IMR-90 (cell line): ENCODE measurements around the gene PRKCH. TPM values are rescaled to one million over a fixed set of nuclear protein-coding genes. Genes with fewer than 3 reads are reported as not detected.
A peak's percentile ranks its signal among the peaks of the same experiment; 100 is the strongest.

Experiments
- ATAC-seq: fragments of 200-7000 bp; cut with Tn5 transposase; 2 replicates; pipeline ENCODE4 v1.9.1; 2020; ENCODE audit warnings: low read depth, mild to moderate bottlenecking, moderate library complexity
- BruUV-seq: library from RNA; stranded (reverse); fragments of 400-500 nt; replicated peaks from 2 replicates; lab custom pipeline; 2021; lab: Mats Ljungman, UMichigan
- CTCF ChIA-PET: fragments of 300-600 bp; formaldehyde crosslinking; extraction: SDS; loops from one replicate; lab custom pipeline; 2021; ENCODE audit warnings: antibody characterized with exemption; lab: Yijun Ruan, JAX
- POLR2A ChIA-PET: fragments of 300-600 bp; sonication (Branson Sonifier 250); formaldehyde crosslinking; loops from one replicate; lab custom pipeline; 2022; ENCODE audit warnings: antibody characterized with exemption; ENCODE audit not compliant: unreplicated experiment; lab: Charles Lee
- DNase-seq: peaks from one replicate; pipeline ENCODE4 v3.0.0; 2013
- H2AFZ ChIP-seq: replicated peaks from 2 replicates; pipeline ENCODE3; 2013; ENCODE audit warnings: low read length, mild to moderate bottlenecking; ENCODE audit not compliant: poor library complexity
- H2AK5ac ChIP-seq: 2 replicates; pipeline ENCODE4 v1.6.1; 2013; ENCODE audit warnings: low read depth, low read length, inconsistent platforms
- H2AK9ac ChIP-seq: replicated peaks from 2 replicates; pipeline ENCODE3; 2013; ENCODE audit warnings: mild to moderate bottlenecking, low read depth, low read length, moderate library complexity; ENCODE audit not compliant: poor library complexity
- H2BK120ac ChIP-seq: 2 replicates; pipeline ENCODE4 v1.6.1; 2013; ENCODE audit warnings: low read depth, low read length, inconsistent platforms
- H2BK15ac ChIP-seq: 3 replicates; pipeline ENCODE4 v1.6.1; 2013; ENCODE audit warnings: low read depth, low read length, inconsistent platforms
- H2BK20ac ChIP-seq: 2 replicates; pipeline ENCODE4 v1.6.1; 2013; ENCODE audit warnings: low read depth, mild to moderate bottlenecking, inconsistent platforms, low read length, moderate library complexity
- H2BK5ac ChIP-seq: 2 replicates; pipeline ENCODE4 v1.6.1; 2013; ENCODE audit warnings: mild to moderate bottlenecking, low read depth, low read length, inconsistent platforms; ENCODE audit not compliant: poor library complexity, severe bottlenecking
- H3K14ac ChIP-seq: replicated peaks from 2 replicates; pipeline ENCODE4 v1.6.1; 2013; ENCODE audit warnings: low read depth, low read length, inconsistent platforms
- H3K18ac ChIP-seq: 2 replicates; pipeline ENCODE4 v1.6.1; 2013; ENCODE audit warnings: low read depth, low read length, control low read depth
- H3K23ac ChIP-seq: 2 replicates; pipeline ENCODE4 v1.6.1; 2013; ENCODE audit warnings: low read depth, low read length, inconsistent platforms
- H3K27ac ChIP-seq: 2 replicates; pipeline ENCODE4 v1.5.1; 2013; ENCODE audit warnings: mild to moderate bottlenecking, control low read depth, low read length; ENCODE audit not compliant: insufficient read depth
- H3K27me3 ChIP-seq: 2 replicates; pipeline ENCODE4 v1.6.1; 2013; ENCODE audit warnings: low read length; ENCODE audit not compliant: control insufficient read depth, insufficient read depth
- H3K36me3 ChIP-seq: 2 replicates; pipeline ENCODE4 v1.6.1; 2013; ENCODE audit warnings: low read length, mixed read lengths; ENCODE audit not compliant: control insufficient read depth, insufficient read depth
- H3K4ac ChIP-seq: 2 replicates; pipeline ENCODE4 v1.6.1; 2013; ENCODE audit warnings: low read depth, low read length, inconsistent platforms
- H3K4me1 ChIP-seq: 2 replicates; pipeline ENCODE4 v1.6.1; 2013; ENCODE audit warnings: low read length, mixed read lengths; ENCODE audit not compliant: control insufficient read depth, insufficient read depth
- H3K4me2 ChIP-seq: 2 replicates; pipeline ENCODE4 v1.6.1; 2013; ENCODE audit warnings: low read depth, mild to moderate bottlenecking, control low read depth, low read length, moderate library complexity
- H3K4me3 ChIP-seq: 2 replicates; pipeline ENCODE4 v1.5.1; 2013; ENCODE audit warnings: low read depth, mild to moderate bottlenecking, control low read depth, low read length, moderate library complexity; ENCODE audit not compliant: insufficient read depth
- H3K56ac ChIP-seq: 2 replicates; pipeline ENCODE4 v1.6.1; 2013; ENCODE audit warnings: low read length, inconsistent platforms; ENCODE audit not compliant: insufficient read depth; ENCODE audit errors: extremely low read depth
- H3K79me1 ChIP-seq, 2 experiments: 2 replicates each; pipeline ENCODE4 v1.6.1; 2013; ENCODE audit warnings: low read length in 2 of 2, inconsistent platforms in 1 of 2, low read depth in 1 of 2
- H3K9ac ChIP-seq: 2 replicates; pipeline ENCODE4 v1.6.1; 2013; ENCODE audit warnings: low read depth, low read length, control low read depth
- H3K9me1 ChIP-seq: 2 replicates; pipeline ENCODE4 v1.6.1; 2013; ENCODE audit warnings: low read length, inconsistent platforms; ENCODE audit not compliant: insufficient read depth
- H3K9me3 ChIP-seq: 2 replicates; pipeline ENCODE4 v1.6.1; 2013; ENCODE audit warnings: low read length; ENCODE audit not compliant: control insufficient read depth, insufficient read depth
- H4K20me1 ChIP-seq: 2 replicates; pipeline ENCODE4 v1.6.1; 2013; ENCODE audit warnings: low read length, inconsistent platforms; ENCODE audit not compliant: insufficient read depth
- H4K5ac ChIP-seq: 2 replicates; pipeline ENCODE4 v1.6.1; 2013; ENCODE audit warnings: mild to moderate bottlenecking, low read depth, low read length, control low read depth
- H4K8ac ChIP-seq, 2 experiments: 2 replicates each; pipeline ENCODE4 v1.6.1; 2013; ENCODE audit warnings: low read depth in 2 of 2, low read length in 2 of 2, control low read depth in 1 of 2, inconsistent platforms in 1 of 2
- H4K91ac ChIP-seq: 2 replicates; pipeline ENCODE4 v1.6.1; 2013; ENCODE audit warnings: low read depth, low read length, inconsistent platforms; ENCODE audit not compliant: insufficient read depth
- CEBPB ChIP-seq: IDR thresholded peaks from 2 replicates; pipeline ENCODE4 v1.6.1; 2012; ENCODE audit warnings: low read depth, low read length, improper control_type of control experiment
- CHD1 ChIP-seq: IDR thresholded peaks from 2 replicates; pipeline ENCODE4 v1.6.1; 2012; ENCODE audit warnings: low read depth, low read length, improper control_type of control experiment
- CTCF ChIP-seq: conservative IDR thresholded peaks from 2 replicates; pipeline ENCODE4 v1.5.1; 2012; ENCODE audit warnings: mild to moderate bottlenecking, low read depth, low read length, improper control_type of control experiment
- FOS ChIP-seq: fragments of 150-350 bp; IDR thresholded peaks from 2 replicates; pipeline ENCODE4 v1.6.1; 2016; ENCODE audit warnings: low read depth, low read length
- MAFK ChIP-seq: IDR thresholded peaks from 2 replicates; pipeline ENCODE4 v1.6.1; 2012; ENCODE audit warnings: low read depth, low read length, improper control_type of control experiment
- MXI1 ChIP-seq: IDR thresholded peaks from 2 replicates; pipeline ENCODE4 v1.6.1; 2012; ENCODE audit warnings: low read depth, mild to moderate bottlenecking, low read length, moderate library complexity, borderline replicate concordance
- NFE2L2 ChIP-seq: fragments of 150-350 bp; IDR thresholded peaks from 2 replicates; pipeline ENCODE4 v1.6.1; 2016; ENCODE audit warnings: low read depth, mild to moderate bottlenecking, low read length
- POLR2A ChIP-seq: IDR thresholded peaks from 2 replicates; pipeline ENCODE4 v1.6.1; 2012; ENCODE audit warnings: mild to moderate bottlenecking, low read depth, low read length
- RAD21 ChIP-seq: IDR thresholded peaks from 2 replicates; pipeline ENCODE4 v1.6.1; 2012; ENCODE audit warnings: low read length, improper control_type of control experiment
- RCOR1 ChIP-seq: IDR thresholded peaks from 2 replicates; pipeline ENCODE4 v1.6.1; 2012; ENCODE audit warnings: mild to moderate bottlenecking, low read length, improper control_type of control experiment; ENCODE audit not compliant: insufficient replicate concordance
- RFX5 ChIP-seq: IDR thresholded peaks from 2 replicates; pipeline ENCODE4 v1.8.0; 2012; ENCODE audit warnings: low read depth, mild to moderate bottlenecking, low read length, moderate library complexity
- SMC3 ChIP-seq: fragments of 150-350 bp; IDR thresholded peaks from 2 replicates; pipeline ENCODE4 v1.6.1; 2016; ENCODE audit warnings: low read depth, mild to moderate bottlenecking, antibody characterized with exemption, low read length, moderate library complexity
- USF2 ChIP-seq: fragments of 150-350 bp; IDR thresholded peaks from 2 replicates; pipeline ENCODE4 v1.6.1; 2017; ENCODE audit warnings: mild to moderate bottlenecking, antibody characterized with exemption, low read length, low read depth
- WGBS, 2 experiments: methylation state at CpG; one replicate each; pipeline versions ENCODE4 v1.1.5 to v1.1.7; 2013; ENCODE audit warnings: missing lambda C conversion rate in 2 of 2; ENCODE audit not compliant: insufficient read length in 1 of 2; ENCODE audit errors: extremely low coverage in 2 of 2; 5-methylcytosine and 5-hydroxymethylcytosine counted together
- dilution Hi-C: fragments of 300-500 bp; cut with HindIII; formaldehyde crosslinking; loops from one replicate; pipeline ENCODE4 v1.14.3; 2018; ENCODE audit warnings: low sequenced_read_pairs; ENCODE audit not compliant: unreplicated experiment
- in situ Hi-C: fragments of 300-500 bp; cut with MboI; formaldehyde crosslinking; loops from 3 replicates; pipeline ENCODE4 v1.14.3; 2019; ENCODE audit warnings: low sequenced_read_pairs, inconsistent platforms, mixed read lengths
- intact Hi-C: fragments of 100-400 bp; cut with micrococcal nuclease; formaldehyde crosslinking; loops from 2 replicates; pipeline ENCODE4 v1.10.0; 2022
- polyA plus RNA-seq, 3 experiments: library from polyadenylated mRNA; depleted of rRNA; stranded (reverse); fragments of >200 nt; gene quantifications; 2 replicates each; pipeline ENCODE4 v1.2.3, GENCODE V29; 2012; ENCODE audit warnings: low replicate concordance in 1 of 3
- total RNA-seq: library from RNA; depleted of rRNA; stranded (reverse); fragments of >200 nt; gene quantifications from 2 replicates; pipeline ENCODE4 v1.2.3, GENCODE V29; 2012
- TF ChIP-seq, protein P1 (sequence below): fragments of 150-350 bp; IDR thresholded peaks from 2 replicates; pipeline ENCODE4 v1.6.1; 2016; ENCODE audit warnings: low read depth, mild to moderate bottlenecking, low read length, moderate library complexity, borderline replicate concordance

PRKCH gene
- total and polyA plus RNA-seq, 2 of the 4 experiments (the other 2 are of a cell fraction), result 1.6 to 2.3 TPM

DNA sequence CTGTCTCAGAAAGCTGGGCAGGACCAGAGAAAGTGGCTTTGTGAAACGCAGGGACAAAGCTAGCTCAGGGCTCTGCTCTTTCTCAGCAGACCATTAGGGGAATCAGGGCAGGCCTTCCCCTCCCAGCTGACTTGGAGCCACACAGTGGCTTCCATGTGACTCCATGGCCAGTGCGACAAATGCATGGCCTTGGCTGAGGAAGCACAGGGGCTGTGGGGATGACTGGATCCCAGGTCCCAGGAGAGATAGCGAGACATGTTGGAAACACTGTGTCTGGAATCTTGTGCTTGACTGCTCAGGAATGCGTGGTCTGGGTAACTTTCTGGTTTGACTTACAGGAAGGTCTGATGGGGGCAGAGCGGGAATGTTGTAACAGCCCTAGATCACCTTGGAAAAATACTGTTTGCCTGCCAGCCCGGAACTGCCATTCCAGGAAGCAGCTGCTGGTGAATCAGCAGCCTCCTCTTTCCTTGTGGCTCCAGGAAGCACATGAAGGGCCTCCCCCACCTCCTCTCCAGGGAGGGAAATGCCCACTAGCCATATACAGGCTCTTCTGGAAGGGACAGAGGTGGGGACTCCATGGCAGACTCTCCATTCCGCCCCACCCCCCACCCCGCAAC is 240.4 kb downstream of the PRKCH start:
- H2BK20ac ChIP-seq, result peak overlapping the region; percentile 99
- peak overlapping the region; percentile 91 for H2BK5ac ChIP-seq
- peak overlapping the region; percentile 92 for H2BK15ac ChIP-seq
- H3K4me1 ChIP-seq, result peaks cover 53% of the 10 kb centered on the region
- no peak overlapping the region for H3K4me3 ChIP-seq
- BruUV-seq, result TSS peak; percentile 70
- peak overlapping the region; percentile 87 for H3K27ac ChIP-seq
- no peaks in the 10 kb centered on the region for H4K20me1 ChIP-seq
- peak; percentile 45 for ATAC-seq
- peak overlapping the region; percentile 95 for H3K18ac ChIP-seq
- no peaks in the 10 kb centered on the region for H3K36me3 ChIP-seq
- peak overlapping the region; percentile 4; the same call in 1 of the 2 replicates for H3K4me2 ChIP-seq
- POLR2A ChIA-PET, result interaction anchor here (0.7 to 1.0 kb wide), 2 partner anchors 71 to 183 kb away, joined by 3 to 11 read pairs; no protein-coding TSS in a partner anchor
- H4K5ac ChIP-seq, result peak overlapping the region; percentile 94
- peak overlapping the region; percentile 97 for H3K14ac ChIP-seq
- peak overlapping the region; percentile 55 for H3K9ac ChIP-seq
- peak overlapping the region; percentile 16 for H2AFZ ChIP-seq
- peak; percentile 99 for DNase-seq
- H3K56ac ChIP-seq, result peak overlapping the region; percentile 94
- dilution Hi-C loops, result no loop called here
- in situ Hi-C loops, result loop anchor here (5.0 to 25.0 kb wide), 2 partner anchors 89 to 924 kb away; partner anchors contain the start of gene SIX1
- peaks cover 33% of the 10 kb centered on the region for H3K9me1 ChIP-seq
- peak overlapping the region; percentile 99 for H3K4ac ChIP-seq
- H4K91ac ChIP-seq, result peak overlapping the region; percentile 99
- intact Hi-C loops, result loop anchor here (1.0 to 5.0 kb wide), 6 partner anchors 33 to 191 kb away; partner anchors contain the start of gene HIF1A
- H3K27me3 ChIP-seq, result no peaks in the 10 kb centered on the region
- H2AK5ac ChIP-seq, result peak overlapping the region; percentile 99
- H3K79me1 ChIP-seq, result peaks cover 12 to 66% of the 10 kb centered on the region in 2 experiments; a peak in 3 of 4 replicates
- H2AK9ac ChIP-seq, result peak overlapping the region; percentile 98
- H3K23ac ChIP-seq, result peak overlapping the region; percentile 99
- H4K8ac ChIP-seq, result peak overlapping the region; percentile 83 to 98
- WGBS, 2 experiments, result 17% methylated on average over 3 of the region's 8 CpGs; no CpG with 5 or more reads in 1 of the 2 experiments
- H2BK120ac ChIP-seq, result peak overlapping the region; percentile 100
- H3K9me3 ChIP-seq, result no peaks in the 10 kb centered on the region
- CTCF ChIA-PET, result interaction anchor here (0.6 to 1.0 kb wide), 5 partner anchors 13 to 158 kb away, joined by 3 to 9 read pairs (median 4); no protein-coding TSS in a partner anchor
- peak; percentile 39; the same call in 1 of the 2 replicates for TF ChIP-seq USF2
- TF ChIP-seq RFX5, result no peak
- no peak for TF ChIP-seq MXI1
- TF ChIP-seq, protein P1, sequence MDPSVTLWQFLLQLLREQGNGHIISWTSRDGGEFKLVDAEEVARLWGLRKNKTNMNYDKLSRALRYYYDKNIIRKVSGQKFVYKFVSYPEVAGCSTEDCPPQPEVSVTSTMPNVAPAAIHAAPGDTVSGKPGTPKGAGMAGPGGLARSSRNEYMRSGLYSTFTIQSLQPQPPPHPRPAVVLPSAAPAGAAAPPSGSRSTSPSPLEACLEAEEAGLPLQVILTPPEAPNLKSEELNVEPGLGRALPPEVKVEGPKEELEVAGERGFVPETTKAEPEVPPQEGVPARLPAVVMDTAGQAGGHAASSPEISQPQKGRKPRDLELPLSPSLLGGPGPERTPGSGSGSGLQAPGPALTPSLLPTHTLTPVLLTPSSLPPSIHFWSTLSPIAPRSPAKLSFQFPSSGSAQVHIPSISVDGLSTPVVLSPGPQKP, result peak; percentile 93; the same call in 1 of the 2 replicates
- peak; percentile 64; the same call in 1 of the 2 replicates for TF ChIP-seq NFE2L2
- peak; percentile 72; the same call in 1 of the 2 replicates for TF ChIP-seq POLR2A
- peak; percentile 29 for TF ChIP-seq RAD21
- peak; percentile 26 for TF ChIP-seq SMC3
- no peak for TF ChIP-seq CHD1
- TF ChIP-seq RCOR1, result no peak
- peak; percentile 92; the same call in 1 of the 2 replicates for TF ChIP-seq FOS
- peak; percentile 26; the same call in 1 of the 2 replicates for TF ChIP-seq MAFK
- peak; percentile 93 for TF ChIP-seq CEBPB
- TF ChIP-seq CTCF, result no peak
